GM12874 (cell line): Measurements from ENCODE around the gene NEXMIF.

Experiments used
- TF ChIP-seq, protein P1 (sequence below): IDR thresholded peaks from 2 replicates; pipeline ENCODE4 v1.5.1; 2011; ENCODE audit warnings: low read depth, mild to moderate bottlenecking, control low read depth, low read length, moderate library complexity; ENCODE audit not compliant: insufficient read depth

The NEXMIF gene

DNA sequence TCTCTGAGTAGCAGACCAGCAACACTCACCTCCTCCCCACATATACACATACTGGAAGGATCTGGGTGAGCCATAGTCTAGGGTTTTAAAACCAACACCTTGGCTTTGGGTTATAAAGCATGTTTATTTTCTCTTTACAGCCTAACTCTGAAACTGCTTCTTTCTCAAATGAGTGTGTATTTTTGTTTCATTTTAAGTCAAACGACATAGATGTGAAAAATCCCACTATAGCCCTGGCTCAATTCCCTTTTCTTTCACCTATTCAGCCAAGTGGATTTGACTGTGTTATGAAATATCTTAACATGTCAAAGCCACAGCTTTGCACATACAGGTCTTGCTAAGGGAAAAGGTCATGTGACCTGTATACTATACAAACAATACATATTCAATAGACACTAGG is 13.8 kb downstream of the NEXMIF start:
- TF ChIP-seq, protein P1, sequence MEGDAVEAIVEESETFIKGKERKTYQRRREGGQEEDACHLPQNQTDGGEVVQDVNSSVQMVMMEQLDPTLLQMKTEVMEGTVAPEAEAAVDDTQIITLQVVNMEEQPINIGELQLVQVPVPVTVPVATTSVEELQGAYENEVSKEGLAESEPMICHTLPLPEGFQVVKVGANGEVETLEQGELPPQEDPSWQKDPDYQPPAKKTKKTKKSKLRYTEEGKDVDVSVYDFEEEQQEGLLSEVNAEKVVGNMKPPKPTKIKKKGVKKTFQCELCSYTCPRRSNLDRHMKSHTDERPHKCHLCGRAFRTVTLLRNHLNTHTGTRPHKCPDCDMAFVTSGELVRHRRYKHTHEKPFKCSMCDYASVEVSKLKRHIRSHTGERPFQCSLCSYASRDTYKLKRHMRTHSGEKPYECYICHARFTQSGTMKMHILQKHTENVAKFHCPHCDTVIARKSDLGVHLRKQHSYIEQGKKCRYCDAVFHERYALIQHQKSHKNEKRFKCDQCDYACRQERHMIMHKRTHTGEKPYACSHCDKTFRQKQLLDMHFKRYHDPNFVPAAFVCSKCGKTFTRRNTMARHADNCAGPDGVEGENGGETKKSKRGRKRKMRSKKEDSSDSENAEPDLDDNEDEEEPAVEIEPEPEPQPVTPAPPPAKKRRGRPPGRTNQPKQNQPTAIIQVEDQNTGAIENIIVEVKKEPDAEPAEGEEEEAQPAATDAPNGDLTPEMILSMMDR = no peak

DNA sequence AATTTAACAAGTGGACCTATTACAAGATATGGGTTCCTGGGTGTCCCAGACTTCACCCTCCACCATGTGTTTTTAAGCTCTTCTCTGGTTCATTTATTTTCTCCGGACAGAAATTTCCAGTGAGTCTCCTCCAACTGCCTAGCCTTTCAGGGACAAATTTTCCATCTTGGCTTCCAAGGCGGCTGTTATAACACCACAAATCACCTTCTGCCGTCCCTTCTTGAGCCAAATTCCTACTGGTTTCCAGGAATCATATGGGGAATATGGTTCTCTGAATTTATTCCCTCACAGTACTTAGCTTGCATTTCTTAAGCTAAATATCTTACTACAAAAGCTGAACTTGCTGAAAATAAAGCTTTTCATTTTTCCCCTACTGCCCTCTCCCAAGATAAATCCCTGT is 18.8 kb downstream of the NEXMIF start:
- TF ChIP-seq, protein P1 = no peak

DNA sequence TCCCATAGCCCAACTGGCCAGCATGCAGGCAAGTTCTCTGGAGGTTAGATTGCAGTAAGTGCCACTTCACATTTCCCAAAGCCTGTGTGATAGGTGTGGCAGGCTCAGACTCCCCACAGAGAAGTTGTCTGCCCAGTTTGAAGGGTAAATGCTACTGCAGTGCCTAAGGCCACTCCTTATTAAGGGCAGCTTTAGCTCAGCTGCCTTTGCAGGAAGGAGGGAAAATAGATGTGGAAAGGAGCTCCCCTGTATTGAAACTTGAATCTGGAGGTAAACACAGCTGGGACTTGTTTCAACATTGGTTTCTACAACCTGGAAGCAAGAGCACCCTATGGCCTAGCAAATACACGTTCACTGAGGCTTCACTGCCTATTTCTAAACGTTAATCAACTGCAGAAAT is 22.4 kb downstream of the NEXMIF start:
- TF ChIP-seq, protein P1 = no peak

DNA sequence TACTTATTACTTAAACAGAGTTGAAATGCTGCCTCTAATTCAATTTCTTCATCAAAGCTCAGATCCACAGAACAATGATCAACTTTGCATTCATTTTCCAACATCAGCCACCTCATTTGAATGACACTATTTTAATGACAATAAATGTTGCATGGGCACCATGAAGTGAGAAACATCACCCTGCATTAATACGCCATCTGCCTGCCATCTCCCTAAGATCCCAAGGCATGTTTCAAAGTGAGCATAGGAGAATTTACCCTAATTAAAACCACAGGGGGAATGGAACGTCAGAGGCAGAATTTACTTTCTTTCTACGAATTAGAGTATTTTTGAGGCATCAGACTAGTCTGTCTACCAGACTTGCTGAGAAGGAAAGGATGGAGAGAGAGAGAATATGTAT is 32.7 kb downstream of the NEXMIF start:
- TF ChIP-seq, protein P1 = no peak

DNA sequence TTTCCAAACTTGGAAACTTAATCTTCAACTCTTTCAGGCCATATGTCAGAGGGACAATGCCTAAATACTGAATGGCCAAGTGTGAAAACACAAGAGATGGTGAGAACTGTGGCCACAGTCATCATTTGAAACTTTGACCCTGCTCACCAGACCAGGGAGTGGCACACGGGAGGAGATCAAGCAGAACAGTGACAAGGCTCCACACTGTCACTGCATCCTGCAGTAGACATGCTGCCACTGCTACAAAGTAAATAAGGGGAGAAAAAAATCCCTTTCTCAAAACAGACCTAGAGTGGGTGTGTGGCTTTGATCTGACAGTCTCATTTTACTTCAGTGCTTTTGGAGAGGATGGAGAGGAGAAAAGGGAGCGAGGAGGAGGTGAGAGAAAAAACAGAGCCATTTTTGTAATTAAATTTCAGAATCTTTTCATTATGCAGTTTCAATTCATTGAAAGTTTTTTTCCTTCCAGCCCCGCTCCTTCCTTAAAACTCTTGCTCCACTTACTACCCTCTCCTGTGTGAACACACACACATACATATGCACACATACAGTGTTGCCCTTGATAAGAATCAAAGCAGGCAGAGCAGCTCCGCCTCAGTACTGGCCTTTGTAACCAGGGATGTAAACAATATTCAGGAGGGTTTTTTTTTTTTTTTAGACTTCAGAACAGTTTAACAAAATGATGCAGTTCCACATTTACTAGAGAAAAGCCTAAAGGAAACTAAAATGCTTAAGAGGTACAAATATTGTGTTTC is 34.4 kb downstream of the NEXMIF start:
- TF ChIP-seq, protein P1 = no peak

DNA sequence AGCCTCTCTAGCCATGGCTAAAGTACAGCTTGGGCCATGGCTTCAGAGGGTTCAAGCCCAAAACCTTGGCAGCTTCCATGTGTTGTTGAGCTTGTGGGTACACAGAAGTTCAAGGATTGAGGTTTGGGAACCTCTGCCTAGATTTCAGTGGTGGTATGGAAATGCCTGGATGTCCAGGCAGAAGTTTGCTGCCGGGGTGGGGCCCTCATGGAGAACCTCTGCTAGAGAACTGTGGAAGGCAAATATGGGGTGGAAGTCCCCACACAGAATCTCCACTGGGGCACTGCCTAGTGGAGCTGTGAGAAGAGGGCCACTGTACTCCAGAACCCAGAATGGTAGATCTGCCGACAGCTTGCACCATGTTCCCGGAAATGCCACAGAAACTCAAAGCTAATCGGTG is 59.5 kb downstream of the NEXMIF start:
- TF ChIP-seq, protein P1 = no peak

DNA sequence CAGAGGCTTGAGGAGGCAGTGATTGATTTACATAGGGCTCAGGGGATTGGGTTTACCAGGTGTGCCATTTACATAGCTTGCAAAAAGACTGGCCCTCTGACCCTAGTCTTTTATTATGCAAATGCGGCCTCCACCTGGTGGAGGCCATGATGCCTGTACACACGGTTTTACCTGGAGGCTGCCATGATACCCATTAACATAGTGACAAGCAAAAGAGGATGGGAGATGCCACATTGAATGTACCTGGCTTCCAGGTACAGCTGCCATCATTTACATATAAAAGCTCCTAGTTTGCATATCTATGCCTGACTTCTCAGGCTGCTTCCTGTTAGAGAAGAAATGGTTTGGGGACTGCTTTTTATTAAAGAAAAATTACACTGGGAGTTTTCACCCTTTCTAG is 72.0 kb downstream of the NEXMIF start:
- TF ChIP-seq, protein P1 = no peak
